Measurements from ENCODE around the gene ATP13A1.

The ATP13A1 gene

GRCh38 chr19:19679176-19680073 lies 15.9 kb upstream of the ATP13A1 start:
- no peaks in the 10 kb centered on the region for H3K27me3 ChIP-seq
- H3K9me3 ChIP-seq = peaks cover 45% of the 10 kb centered on the region
- no peak overlapping the region for H3K27ac ChIP-seq
- TF ChIP-seq CTCF (IDR thresholded peaks at IDR 0.05) = no peak
- no peaks in the 10 kb centered on the region for H3K4me1 ChIP-seq (ENCODE audit: control insufficient read depth in 1 of 2, insufficient read depth in 1 of 2, low read depth in 1 of 2, low read length in 1 of 2)
- H3K4me3 ChIP-seq (ENCODE audit: low read depth in 1 of 2, low read length in 1 of 2) = no peak overlapping the region
- peaks cover 40% of the 10 kb centered on the region for H3K36me3 ChIP-seq

GRCh38 chr19:19677579-19677978 lies 14.1 kb upstream of the ATP13A1 start:
- TF ChIP-seq CTCF (IDR thresholded peaks at IDR 0.05) = no peak
- no peaks in the 10 kb centered on the region for H3K27me3 ChIP-seq
- no peak overlapping the region for H3K4me3 ChIP-seq (ENCODE audit: low read depth in 1 of 2, low read length in 1 of 2)
- no peak overlapping the region for H3K27ac ChIP-seq
- peaks cover 42% of the 10 kb centered on the region for H3K9me3 ChIP-seq
- H3K36me3 ChIP-seq = peaks cover 45% of the 10 kb centered on the region
- no peaks in the 10 kb centered on the region for H3K4me1 ChIP-seq (ENCODE audit: control insufficient read depth in 1 of 2, insufficient read depth in 1 of 2, low read depth in 1 of 2, low read length in 1 of 2)

GRCh38 chr19:19674315-19674714 lies 10.8 kb upstream of the ATP13A1 start:
- Histone ChIP-seq H3K4me1 (ENCODE audit: control insufficient read depth in 1 of 2, insufficient read depth in 1 of 2, low read depth in 1 of 2, low read length in 1 of 2) (peaks cover 5 to 6% of the 10 kb centered on the region in 2 experiments), H3K4me3 (ENCODE audit: low read depth in 1 of 2, low read length in 1 of 2) (no peak overlapping the region), H3K27me3 (no peaks in the 10 kb centered on the region), H3K36me3 (peaks cover 36% of the 10 kb centered on the region), H3K9me3 (peaks cover 22% of the 10 kb centered on the region), H3K27ac (no peak overlapping the region)
- TF ChIP-seq CTCF (IDR thresholded peaks at IDR 0.05) = no peak

- Histone ChIP-seq H3K9me3 (peaks cover 8% of the 10 kb centered on the region), H3K36me3 (peaks cover 21% of the 10 kb centered on the region), H3K27me3 (no peaks in the 10 kb centered on the region), H3K4me3 (ENCODE audit: low read depth in 1 of 2, low read length in 1 of 2) (no peak overlapping the region), H3K4me1 (ENCODE audit: control insufficient read depth in 1 of 2, insufficient read depth in 1 of 2, low read depth in 1 of 2, low read length in 1 of 2) (peaks cover 14 to 16% of the 10 kb centered on the region in 2 experiments), H3K27ac (no peak overlapping the region)
- no peak for TF ChIP-seq CTCF (IDR thresholded peaks at IDR 0.05)
Observed at GRCh38 chr19:19672816-19673215, 9.3 kb upstream of the ATP13A1 start.

GRCh38 chr19:19670070-19670551 lies 6.6 kb upstream of the ATP13A1 start:
- Histone ChIP-seq H3K9me3 (no peaks in the 10 kb centered on the region), H3K27ac (no peak overlapping the region), H3K36me3 (peaks cover 5% of the 10 kb centered on the region), H3K4me1 (ENCODE audit: control insufficient read depth in 1 of 2, insufficient read depth in 1 of 2, low read depth in 1 of 2, low read length in 1 of 2) (peaks cover 18 to 22% of the 10 kb centered on the region in 2 experiments), H3K27me3 (no peaks in the 10 kb centered on the region), H3K4me3 (ENCODE audit: low read depth in 1 of 2, low read length in 1 of 2) (no peak overlapping the region)
- TF ChIP-seq CTCF (IDR thresholded peaks at IDR 0.05) = no peak

All from neutrophil (primary cell).